Right cardiac atrium (tissue), 5 donors: Measurements from ENCODE around the gene DRGX. TPM values are rescaled to one million over a fixed set of nuclear protein-coding genes. Genes with fewer than 3 reads are reported as not detected.

Experiments used
- ATAC-seq, 2 donors: fragments of 200-7000 bp; cut with Tn5 transposase; one replicate each; pipeline versions ENCODE4 v1.8.0 to v1.9.1; 2020; ENCODE audit warnings: moderate library complexity in 2 of 2, mild to moderate bottlenecking in 1 of 2
- DNase-seq, 3 donors: peaks; one replicate each; pipeline ENCODE4 v3.0.0-alpha.2; 2020
- H3K27ac ChIP-seq: one replicate; pipeline ENCODE4 v1.5.1; 2013; ENCODE audit warnings: mild to moderate bottlenecking, low read length, control low read depth, moderate library complexity
- H3K27me3 ChIP-seq: one replicate; pipeline ENCODE4 v1.6.1; 2013; ENCODE audit not compliant: control insufficient read depth, insufficient read depth
- H3K4me1 ChIP-seq: one replicate; pipeline ENCODE4 v1.6.1; 2013; ENCODE audit warnings: low read length; ENCODE audit not compliant: control insufficient read depth, insufficient read depth
- H3K4me3 ChIP-seq: one replicate; pipeline ENCODE4 v1.5.1; 2013; ENCODE audit warnings: low read length, control low read depth
- H3K9me3 ChIP-seq: one replicate; pipeline ENCODE4 v1.6.1; 2013; ENCODE audit warnings: low read length; ENCODE audit not compliant: control insufficient read depth
- WGBS: extraction: QIAGEN DNeasy Blood & Tissue Kit; methylation state at CpG from one replicate; pipeline ENCODE4 v1.1.7; 2013; 5-methylcytosine and 5-hydroxymethylcytosine counted together
- intact Hi-C, 4 donors: fragments of 100-400 bp; cut with DNase I; formaldehyde crosslinking; loops; one replicate each; pipeline versions ENCODE4 v1.11.0 to v1.14.0; 2022 to 2023
- polyA plus RNA-seq: library from polyadenylated mRNA; stranded (reverse); fragments of 200-250 nt; gene quantifications from one replicate; pipeline ENCODE4 v1.2.3, GENCODE V29; 2013
- total RNA-seq, 4 donors: library from RNA; stranded (reverse); fragmentation: NEBNext Ultra II Directional; extraction: Animal tissue kit (Norgen Biotek cat#: 25700); gene quantifications; one replicate each; pipeline ENCODE4 v1.2.1, GENCODE V29; 2021
- donor health status: healthy with polysubstance abuse.
- donor health status: DM: no; HTN: yes; CAD: no.
- donor health status: DM: no; HTN: no; CAD: no.
- donor health status: DM: no; HTN: yes; CAD: no; lungs with severe emphysema.
- donor health status: DM: yes; HTN: yes; CAD: no.

DRGX gene
- total and polyA plus RNA-seq, 5 donors = not detected

- WGBS = 80% methylated on average over 6 of the region's 6 CpGs
- ATAC-seq (no peak), DNase-seq (no peak)
- intact Hi-C loops = no loop called here
- no peaks in the 10 kb centered on the region for H3K9me3 ChIP-seq
- H3K4me3 ChIP-seq = no peak overlapping the region
- H3K27ac ChIP-seq = no peak overlapping the region
- H3K27me3 ChIP-seq = no peaks in the 10 kb centered on the region
- no peaks in the 10 kb centered on the region for H3K4me1 ChIP-seq
Measured at GRCh38 chr10:49332768-49333167, 63.1 kb downstream of the DRGX start.

GRCh38 chr10:49332333-49332732 is 63.6 kb downstream of the DRGX start:
- Histone ChIP-seq H3K4me1 (no peaks in the 10 kb centered on the region), H3K27me3 (no peaks in the 10 kb centered on the region), H3K4me3 (no peak overlapping the region), H3K27ac (no peak overlapping the region), H3K9me3 (no peaks in the 10 kb centered on the region)
- ATAC-seq (no peak), DNase-seq (no peak)
- 77% methylated on average over 4 of the region's 4 CpGs for WGBS
- intact Hi-C loops = no loop called here

GRCh38 chr10:49331431-49331830 is 64.5 kb downstream of the DRGX start:
- DNase-seq = no peak
- intact Hi-C loops = no loop called here
- H3K27ac ChIP-seq = no peak overlapping the region
- ATAC-seq = no peak
- no peaks in the 10 kb centered on the region for H3K27me3 ChIP-seq
- no peak overlapping the region for H3K4me3 ChIP-seq
- WGBS = 88% methylated on average over 3 of the region's 3 CpGs
- H3K9me3 ChIP-seq = no peaks in the 10 kb centered on the region
- no peaks in the 10 kb centered on the region for H3K4me1 ChIP-seq

GRCh38 chr10:49330127-49330665 is 65.7 kb downstream of the DRGX start:
- no peak for ATAC-seq
- 92% methylated on average over 5 of the region's 5 CpGs for WGBS

GRCh38 chr10:49329146-49329505 is 66.8 kb downstream of the DRGX start:
- H3K27ac ChIP-seq = no peak overlapping the region
- H3K9me3 ChIP-seq = no peaks in the 10 kb centered on the region
- H3K4me3 ChIP-seq = no peak overlapping the region
- no peak for ATAC-seq
- no peak for DNase-seq
- intact Hi-C loops = no loop called here
- H3K4me1 ChIP-seq = no peaks in the 10 kb centered on the region
- WGBS = 73% methylated on average over 4 of the region's 4 CpGs
- no peaks in the 10 kb centered on the region for H3K27me3 ChIP-seq

More at GRCh38 chr10:49330127-49330665, 65.7 kb downstream of the DRGX start:
- Histone ChIP-seq H3K27ac (no peak overlapping the region), H3K27me3 (no peaks in the 10 kb centered on the region), H3K4me3 (no peak overlapping the region), H3K4me1 (no peaks in the 10 kb centered on the region), H3K9me3 (no peaks in the 10 kb centered on the region)
- intact Hi-C loops = no loop called here
- DNase-seq = no peak

GRCh38 chr10:49328401-49329145 is 67.3 kb downstream of the DRGX start:
- Histone ChIP-seq H3K4me3 (no peak overlapping the region), H3K27me3 (no peaks in the 10 kb centered on the region), H3K9me3 (no peaks in the 10 kb centered on the region), H3K27ac (no peak overlapping the region), H3K4me1 (no peaks in the 10 kb centered on the region)
- WGBS = 80% methylated on average over 9 of the region's 9 CpGs
- DNase-seq (no peak), ATAC-seq (no peak)
- intact Hi-C loops = no loop called here

GRCh38 chr10:49327036-49327813 is 68.7 kb downstream of the DRGX start:
- ATAC-seq (no peak), DNase-seq (no peak)
- 82% methylated on average over 8 of the region's 8 CpGs for WGBS
- Histone ChIP-seq H3K27ac (no peak overlapping the region), H3K9me3 (no peaks in the 10 kb centered on the region), H3K4me1 (no peaks in the 10 kb centered on the region), H3K4me3 (no peak overlapping the region), H3K27me3 (no peaks in the 10 kb centered on the region)
- intact Hi-C loops = no loop called here

GRCh38 chr10:49325916-49326783 is 69.7 kb downstream of the DRGX start:
- no peak overlapping the region for H3K27ac ChIP-seq
- 92% methylated on average over 48 of the region's 48 CpGs for WGBS
- peak in 1 of 2 donors; percentile 7 for ATAC-seq

GRCh38 chr10:49325131-49325915 is 70.6 kb downstream of the DRGX start:
- Histone ChIP-seq H3K27me3 (no peaks in the 10 kb centered on the region), H3K4me3 (no peak overlapping the region), H3K4me1 (no peaks in the 10 kb centered on the region), H3K9me3 (no peaks in the 10 kb centered on the region), H3K27ac (no peak overlapping the region)
- WGBS = 83% methylated on average over 20 of the region's 20 CpGs
- DNase-seq = no peak
- no peak for ATAC-seq
- intact Hi-C loops = no loop called here

More at GRCh38 chr10:49325916-49326783, 69.7 kb downstream of the DRGX start:
- Histone ChIP-seq H3K4me1 (no peaks in the 10 kb centered on the region), H3K27me3 (no peaks in the 10 kb centered on the region), H3K4me3 (no peak overlapping the region), H3K9me3 (no peaks in the 10 kb centered on the region)
- DNase-seq = no peak
- intact Hi-C loops = no loop called here

GRCh38 chr10:49324711-49325110 is 71.2 kb downstream of the DRGX start:
- no peaks in the 10 kb centered on the region for H3K9me3 ChIP-seq
- ATAC-seq (no peak), DNase-seq (no peak)
- H3K4me1 ChIP-seq = no peaks in the 10 kb centered on the region
- no peak overlapping the region for H3K4me3 ChIP-seq
- H3K27ac ChIP-seq = no peak overlapping the region
- H3K27me3 ChIP-seq = no peaks in the 10 kb centered on the region
- WGBS = 68% methylated on average over 4 of the region's 4 CpGs
- intact Hi-C loops = no loop called here
